ENCODE results near the gene CPED1.
"Not testable (repeated sequence)": the region's sequence is repeated elsewhere in the genome, so short reads cannot be mapped to it uniquely, and the experiment has no call there.

The CPED1 gene

GRCh38 chr7:121043314-121044234 is 55.1 kb downstream of the CPED1 start:
- no peak for DNase-seq

DNA sequence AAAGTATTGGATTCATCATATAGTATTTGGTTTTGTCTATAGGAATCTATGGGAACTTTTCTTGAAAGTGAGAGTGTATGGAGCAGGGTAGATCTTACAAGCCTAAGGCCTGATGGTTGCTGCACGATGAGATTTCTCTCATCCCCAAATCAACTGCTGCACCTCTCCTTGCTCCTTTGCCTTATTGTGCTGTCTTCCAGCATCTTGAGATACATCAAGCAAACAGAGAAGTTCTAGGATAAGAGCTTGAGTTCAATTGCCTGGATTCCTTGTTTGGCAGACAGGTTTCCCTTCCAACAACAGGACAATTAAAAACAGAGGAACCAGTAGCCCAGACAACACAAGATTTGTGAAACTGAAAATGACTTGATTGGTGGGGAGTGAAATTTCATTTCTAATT is 56.6 kb downstream of the CPED1 start:
- DNase-seq: no peak

DNA sequence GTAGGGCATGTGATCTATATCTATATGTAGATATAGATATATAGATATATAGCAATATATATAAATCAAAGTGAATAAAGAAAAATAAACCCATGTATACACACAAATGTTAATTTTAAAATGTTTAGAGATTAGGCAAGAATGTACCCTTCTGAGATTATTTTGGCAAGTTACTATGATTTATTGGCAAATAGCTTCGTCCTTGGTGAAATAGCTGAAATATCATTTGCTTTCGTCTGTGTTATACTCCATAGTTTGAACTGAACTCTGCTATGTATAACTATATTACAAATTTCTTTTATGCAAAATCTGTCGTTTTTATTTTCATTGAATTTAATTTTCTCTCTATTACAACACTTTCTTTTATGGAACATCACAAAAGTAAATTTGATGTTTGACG is 57.5 kb downstream of the CPED1 start:
- no peak for DNase-seq

DNA sequence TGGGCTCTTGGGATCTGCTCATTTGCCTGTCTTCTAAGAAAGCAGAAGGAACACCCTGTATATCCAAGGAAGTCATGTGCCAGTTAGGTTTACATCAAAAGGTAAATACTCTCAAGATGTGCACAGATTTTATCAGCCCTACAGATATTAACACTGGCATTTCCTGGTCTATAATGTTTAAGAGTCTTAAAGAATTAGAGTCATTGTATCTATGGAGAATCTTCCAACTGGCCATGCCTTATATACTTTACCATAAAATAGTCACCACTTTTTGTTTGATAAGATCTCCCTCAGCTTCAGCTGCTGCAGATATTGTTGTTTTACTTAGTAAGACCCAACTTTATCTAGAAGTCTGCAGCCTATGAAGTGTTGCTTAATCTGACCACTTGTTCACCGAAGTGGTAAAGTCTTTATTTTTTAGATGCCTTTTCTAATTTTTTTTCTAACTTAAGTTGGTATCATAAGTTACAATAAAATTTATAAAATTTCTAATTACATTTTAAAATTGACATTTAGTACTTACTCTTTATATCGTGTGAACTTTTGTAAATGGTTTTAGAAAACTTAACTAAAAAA is 58.5 kb downstream of the CPED1 start:
- no peak for DNase-seq

- DNase-seq: no peak
Observed at GRCh38 chr7:121048195-121048594, 59.7 kb downstream of the CPED1 start.

- DNase-seq: no peak
Observed at GRCh38 chr7:121049028-121049791, 60.7 kb downstream of the CPED1 start.

GRCh38 chr7:121049897-121050296 is 61.4 kb downstream of the CPED1 start:
- no peak for DNase-seq

DNA sequence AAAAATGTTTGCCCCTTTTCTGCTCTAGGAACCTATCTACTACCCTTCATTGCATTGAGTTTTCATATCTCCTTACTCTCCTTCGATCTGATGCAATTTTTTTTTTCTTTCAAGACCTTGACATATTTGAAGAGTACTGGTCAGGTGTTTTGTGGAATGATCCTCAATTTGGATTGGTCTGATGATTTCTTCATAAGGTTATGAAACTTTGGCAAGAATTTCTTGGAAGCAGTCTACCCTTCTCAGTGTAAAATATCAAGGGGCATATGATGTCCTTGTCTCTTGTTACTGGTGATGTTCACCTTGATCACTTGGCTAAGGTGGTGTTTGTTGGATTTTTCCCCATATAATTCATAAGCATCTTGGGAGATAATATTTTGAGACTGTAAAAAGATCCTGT is 64.7 kb downstream of the CPED1 start:
- no peak for DNase-seq

- DNase-seq: no peak
Observed at GRCh38 chr7:121054925-121055324, 66.4 kb downstream of the CPED1 start.

DNA sequence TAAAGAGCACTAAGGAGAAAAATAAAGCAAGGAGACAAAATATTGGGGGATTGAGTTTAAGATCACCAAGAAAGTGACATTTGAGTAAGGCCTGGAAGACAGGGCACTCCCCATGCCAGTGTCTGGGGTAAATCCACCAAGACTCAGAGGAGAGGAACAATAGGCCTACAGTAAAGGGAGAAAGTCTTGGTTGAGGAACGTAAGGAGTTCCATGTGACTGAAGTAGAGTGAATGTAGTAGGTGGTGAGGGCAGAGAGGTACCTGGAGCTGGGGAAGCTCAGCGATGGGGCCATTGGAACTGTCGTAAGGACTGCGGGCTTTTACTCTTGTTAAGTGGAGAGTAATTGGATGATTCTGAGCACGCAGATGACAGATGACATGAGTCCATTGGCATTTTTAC is 69.4 kb downstream of the CPED1 start:
- DNase-seq: no peak

- DNase-seq: no peak
Observed at GRCh38 chr7:121058975-121059374, 70.5 kb downstream of the CPED1 start.

DNA sequence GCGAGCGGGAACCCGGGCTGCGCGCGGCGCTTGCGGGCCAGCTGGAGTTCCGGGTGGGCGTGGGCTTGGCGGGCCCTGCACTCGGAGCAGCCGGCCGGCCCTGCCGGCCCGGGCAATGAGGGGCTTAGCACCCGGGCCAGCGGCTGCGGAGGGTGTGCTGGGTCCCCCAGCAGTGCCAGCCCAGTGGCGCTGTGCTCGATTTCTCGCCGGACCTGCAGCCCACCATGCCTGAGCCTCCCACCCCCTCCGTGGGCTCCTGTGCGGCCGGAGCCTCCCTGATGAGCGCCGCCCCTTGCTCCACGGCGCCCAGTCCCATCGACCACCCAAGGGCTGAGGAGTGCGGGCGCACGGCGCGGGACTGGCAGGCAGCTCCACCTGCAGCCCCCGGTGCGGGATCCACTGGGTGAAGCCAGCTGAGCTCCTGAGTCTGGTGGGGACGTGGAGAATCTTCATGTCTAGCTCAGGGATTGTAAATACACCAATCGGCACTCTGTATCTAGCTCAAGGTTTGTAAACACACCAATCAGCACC is 71.5 kb downstream of the CPED1 start:
- DNase-seq: not testable (repeated sequence)

GRCh38 chr7:121061677-121062582 is 73.4 kb downstream of the CPED1 start:
- DNase-seq: no peak

GRCh38 chr7:121062671-121063279 is 74.3 kb downstream of the CPED1 start:
- DNase-seq: no peak

- DNase-seq: not testable (repeated sequence)
Observed at GRCh38 chr7:121067717-121068116, 79.2 kb downstream of the CPED1 start.

- DNase-seq: no peak
Observed at GRCh38 chr7:121069346-121070100, 81.0 kb downstream of the CPED1 start.

GRCh38 chr7:121071132-121071531 is 82.6 kb downstream of the CPED1 start:
- DNase-seq: no peak

DNA sequence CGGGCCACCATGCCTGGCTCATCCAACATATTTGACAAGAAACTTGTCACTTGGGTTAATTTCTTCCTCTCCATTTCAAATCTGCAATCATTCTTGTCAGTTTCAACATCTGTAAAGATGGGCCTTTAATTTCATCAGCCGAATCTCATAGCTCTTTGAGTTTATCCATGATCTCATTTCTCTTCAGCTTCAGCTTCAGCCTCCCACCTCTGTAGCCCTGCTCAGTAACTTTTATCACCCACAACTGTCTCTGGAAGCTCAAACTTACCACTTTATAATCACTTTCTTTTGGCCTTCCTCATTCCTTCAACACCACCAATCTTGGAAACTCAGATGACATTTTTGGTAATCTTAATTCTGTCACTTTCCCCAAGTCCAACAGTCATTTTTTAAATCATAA is 83.2 kb downstream of the CPED1 start:
- no peak for DNase-seq

DNA sequence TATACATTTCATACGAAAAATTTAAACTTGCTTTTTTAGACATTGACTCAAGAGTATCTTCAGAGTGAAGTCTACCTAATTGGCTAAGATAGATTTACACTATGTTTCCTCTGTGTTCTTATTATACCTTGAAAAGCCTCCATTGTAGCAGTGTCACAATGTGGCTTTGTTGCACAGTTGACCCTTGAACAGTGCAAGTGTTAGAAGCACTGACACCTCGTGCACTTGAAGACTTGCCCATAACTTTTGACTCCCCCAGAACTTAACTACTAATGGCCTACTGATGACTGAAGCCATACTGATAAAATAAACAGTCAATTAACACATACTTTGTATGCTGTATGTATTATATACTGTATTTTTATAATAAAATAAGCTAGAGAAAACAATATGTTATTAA is 84.3 kb downstream of the CPED1 start:
- no peak for DNase-seq

DNA sequence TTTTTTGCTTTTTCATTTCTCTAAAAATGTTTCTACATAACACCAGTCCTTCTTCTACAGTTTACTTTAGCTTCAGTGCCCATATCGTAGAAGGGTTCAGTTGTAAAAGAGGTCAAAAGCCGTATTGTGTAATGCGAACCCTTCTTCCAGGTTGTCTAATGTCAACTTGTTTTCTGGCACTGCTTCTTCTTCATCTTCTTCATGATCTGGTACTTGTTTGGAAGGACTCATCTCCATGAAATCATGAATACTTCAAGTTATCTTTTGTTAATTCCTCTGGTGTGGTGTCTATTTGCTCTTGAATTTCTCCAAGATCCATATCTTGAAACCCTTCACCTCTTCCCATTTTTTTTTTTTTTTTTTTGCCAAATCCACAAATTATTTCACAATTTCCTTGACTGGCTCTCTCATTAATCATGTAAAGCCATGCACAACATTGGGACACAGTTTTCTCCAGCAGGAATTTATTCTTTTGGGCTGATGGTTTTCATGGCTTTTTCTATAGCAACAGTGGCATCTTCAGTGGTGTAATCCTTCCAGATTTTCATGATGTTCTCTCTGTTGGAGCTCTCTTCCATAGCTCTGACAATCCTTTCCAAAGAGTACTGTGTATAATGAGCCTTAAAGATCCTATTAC is 85.1 kb downstream of the CPED1 start:
- DNase-seq: no peak

DNA sequence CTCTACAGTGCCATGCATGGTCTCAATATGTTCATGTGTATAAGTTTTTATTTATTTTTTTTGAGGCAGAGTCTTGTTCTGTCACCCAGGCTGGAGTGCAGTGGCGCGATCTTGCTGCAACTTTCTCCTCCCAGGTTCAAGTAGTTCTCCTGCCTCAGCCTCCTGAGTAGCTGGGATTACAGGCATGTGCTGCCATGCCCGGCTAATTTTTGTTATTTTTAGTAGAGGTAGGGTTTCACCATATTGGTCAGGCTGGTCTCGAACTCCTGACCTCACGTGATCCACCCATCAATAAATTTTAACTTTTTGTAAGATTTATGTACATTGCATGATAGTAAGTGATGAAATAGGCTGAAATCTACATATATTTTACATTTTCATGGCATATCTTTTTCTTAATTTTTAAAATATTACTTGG is 86.9 kb downstream of the CPED1 start:
- not testable (repeated sequence) for DNase-seq
